SK-N-MC (cell line): ENCODE results near the gene RAB8A.

ENCODE experiments used
- EZH2 ChIP-seq: fragments of 200-600 bp; sonication (generic); IDR thresholded peaks from one replicate; pipeline ENCODE4 v1.6.1; 2017; ENCODE audit warnings: antibody characterized with exemption
- FOXP2 ChIP-seq: optimal IDR thresholded peaks from 2 replicates; pipeline ENCODE3; 2011; ENCODE audit warnings: mild to moderate bottlenecking, moderate library complexity; ENCODE audit not compliant: insufficient read depth; ENCODE audit errors: extremely low read length, control extremely low read depth
- POLR2AphosphoS5 ChIP-seq: IDR thresholded peaks from 2 replicates; pipeline ENCODE4 v1.6.1; 2012; ENCODE audit warnings: mild to moderate bottlenecking, low read depth, low read length, borderline replicate concordance

- TF ChIP-seq POLR2AphosphoS5 (no peak), EZH2 (no peak), FOXP2 (no peak)
These were observed 68.9 kb downstream of the RAB8A start for GRCh38 chr19:16180611-16181010.
